Endothelial cell of umbilical vein (primary cell): ENCODE data around the gene ETHE1. TPM values are rescaled to one million over a fixed set of nuclear protein-coding genes. Genes with fewer than 3 reads are reported as not detected.

Experiments
- BruUV-seq: library from RNA; stranded (reverse); fragments of 400-500 nt; replicated peaks from 2 replicates; lab custom pipeline; 2021; lab: Mats Ljungman, UMichigan
- CTCF ChIA-PET: fragments of 300-600, 350-600 bp; sonication (Branson Sonifier 250); formaldehyde crosslinking; loops from one replicate; lab custom pipeline; 2021; ENCODE audit warnings: antibody characterized with exemption, inconsistent platforms; lab: Charles Lee
- POLR2A ChIA-PET: fragments of 300-600, 350-600 bp; sonication (Branson Sonifier 250); formaldehyde crosslinking; loops from one replicate; lab custom pipeline; 2021; ENCODE audit warnings: antibody characterized with exemption, inconsistent platforms; lab: Charles Lee
- DNase-seq: peaks from one replicate; pipeline ENCODE4 v3.0.0-alpha.2; 2011; ENCODE audit warnings: low read depth, low spot score
- FAIRE-seq: peaks from 2 replicates; lab custom pipeline; 2011; peaks lifted over from hg19 to GRCh38; lab: Jason Lieb, UNC
- H2AFZ ChIP-seq: 2 replicates; pipeline ENCODE4 v1.6.0; 2012; ENCODE audit warnings: low read depth, low read length, control low read depth, inconsistent platforms
- H3K27ac ChIP-seq: 2 replicates; pipeline ENCODE4 v1.5.1; 2011; ENCODE audit warnings: low read depth, mild to moderate bottlenecking, control low read depth, low read length, moderate library complexity; ENCODE audit not compliant: insufficient read depth
- H3K27me3 ChIP-seq, 2 experiments: 2 replicates each; pipeline versions ENCODE4 v1.6.0 to v1.6.1; 2011; ENCODE audit warnings: low read length in 2 of 2, mixed read lengths in 1 of 2; ENCODE audit not compliant: control insufficient read depth in 2 of 2, insufficient read depth in 2 of 2
- H3K36me3 ChIP-seq, 2 experiments: 2 replicates in 1 of 2; 3 replicates in 1 of 2; pipeline ENCODE4 v1.5.1; 2011; ENCODE audit warnings: low read length in 2 of 2, mild to moderate bottlenecking in 1 of 2, moderate library complexity in 1 of 2; ENCODE audit not compliant: control insufficient read depth in 2 of 2, insufficient read depth in 2 of 2; ENCODE audit errors: extremely low read depth in 1 of 2
- H3K4me1 ChIP-seq: 3 replicates; pipeline ENCODE4 v1.5.1; 2011; ENCODE audit warnings: mild to moderate bottlenecking, low read length; ENCODE audit not compliant: control insufficient read depth, insufficient read depth; ENCODE audit errors: extremely low read depth
- H3K4me2 ChIP-seq: 2 replicates; pipeline ENCODE4 v1.6.1; 2011; ENCODE audit warnings: low read length, control low read depth, mixed read lengths; ENCODE audit not compliant: insufficient read depth
- H3K4me3 ChIP-seq, 3 experiments: fragments of 200-600 bp in 1 of 3; sonication (generic), shearing (Covaris generic) in 1 of 3; replicated peaks in 1 of 3; 2 replicates each; pipeline ENCODE4 v1.5.1; 2011 to 2016; ENCODE audit warnings: control low read depth in 3 of 3, low read length in 3 of 3, mild to moderate bottlenecking in 2 of 3, inconsistent platforms in 1 of 3, low read depth in 1 of 3, moderate library complexity in 1 of 3; ENCODE audit not compliant: insufficient read depth in 1 of 3
- H3K79me2 ChIP-seq: 2 replicates; pipeline ENCODE4 v1.6.0; 2012; ENCODE audit warnings: low read length, inconsistent platforms; ENCODE audit not compliant: control insufficient read depth, insufficient read depth
- H3K9ac ChIP-seq: replicated peaks from 2 replicates; pipeline ENCODE3; 2011; ENCODE audit warnings: low read length, control low read depth; ENCODE audit not compliant: insufficient read depth; ENCODE audit errors: extremely low read depth
- H3K9me1 ChIP-seq: replicated peaks from 3 replicates; pipeline ENCODE4 v1.6.0; 2011; ENCODE audit warnings: mild to moderate bottlenecking, low read length; ENCODE audit not compliant: control insufficient read depth, insufficient read depth; ENCODE audit errors: extremely low read depth
- H3K9me3 ChIP-seq: replicated peaks from 2 replicates; pipeline ENCODE4 v1.5.1; 2012; ENCODE audit warnings: low read length, inconsistent platforms; ENCODE audit not compliant: control insufficient read depth, insufficient read depth
- H4K20me1 ChIP-seq: replicated peaks from 2 replicates; pipeline ENCODE3; 2011; ENCODE audit warnings: mild to moderate bottlenecking, low read length; ENCODE audit not compliant: control insufficient read depth, insufficient read depth; ENCODE audit errors: extremely low read depth
- EZH2 ChIP-seq: IDR thresholded peaks from 2 replicates; pipeline ENCODE4 v1.6.1; 2012; ENCODE audit warnings: borderline replicate concordance, low read depth, mild to moderate bottlenecking, moderate library complexity, low read length, inconsistent platforms; ENCODE audit not compliant: severe bottlenecking
- GATA2 ChIP-seq: IDR thresholded peaks from 2 replicates; pipeline ENCODE4 v1.7.0; 2011; ENCODE audit warnings: low read depth, mild to moderate bottlenecking, moderate library complexity, mixed read lengths, low read length; ENCODE audit not compliant: insufficient read length, insufficient read depth
- JUN ChIP-seq: IDR thresholded peaks from 2 replicates; pipeline ENCODE4 v1.6.1; 2011; ENCODE audit warnings: borderline replicate concordance, low read depth; ENCODE audit not compliant: insufficient read length, insufficient read depth
- MYC ChIP-seq: IDR thresholded peaks from one replicate; pipeline ENCODE4 v1.6.1; 2011; ENCODE audit warnings: mild to moderate bottlenecking, low read depth, low read length
- POLR2AphosphoS5 ChIP-seq: IDR thresholded peaks from 2 replicates; pipeline ENCODE4 v1.6.1; 2012; ENCODE audit warnings: low read depth, mild to moderate bottlenecking, control low read depth, low read length, moderate library complexity; ENCODE audit not compliant: insufficient read depth
- dilution Hi-C: fragments of 300-500 bp; cut with MboI; formaldehyde crosslinking; loops from one replicate; pipeline ENCODE4 v1.15.0; 2019; ENCODE audit warnings: low sequenced_read_pairs; ENCODE audit not compliant: extremely low pct_ligation_motif_present
- intact Hi-C: fragments of 100-400 bp; cut with micrococcal nuclease; formaldehyde crosslinking; loops from one replicate; pipeline ENCODE4 v1.10.0; 2022
- polyA plus RNA-seq, 4 experiments: library from polyadenylated mRNA; depleted of rRNA in 3 of 4; stranded (reverse) in 3 of 4; unstranded in 1 of 4; fragments of >200 nt; gene quantifications; 2 replicates each; pipeline versions ENCODE4 v1.2.1 to v1.2.3, GENCODE V29; 2011 to 2012; ENCODE audit warnings: missing spikeins in 1 of 4
- total RNA-seq: library from RNA; stranded (reverse); gene quantifications from 2 replicates; pipeline ENCODE4 v1.2.3, GENCODE V29; 2021
- TF ChIP-seq, protein P1 (sequence below): IDR thresholded peaks from 2 replicates; pipeline ENCODE4 v1.6.1; 2011; ENCODE audit not compliant: insufficient read depth, insufficient read length

The ETHE1 gene
- total and polyA plus RNA-seq, 2 donors (not counting 3 experiments of a cell fraction or from before 2014, with no cell fraction given), result 34.5 to 124 TPM

DNA sequence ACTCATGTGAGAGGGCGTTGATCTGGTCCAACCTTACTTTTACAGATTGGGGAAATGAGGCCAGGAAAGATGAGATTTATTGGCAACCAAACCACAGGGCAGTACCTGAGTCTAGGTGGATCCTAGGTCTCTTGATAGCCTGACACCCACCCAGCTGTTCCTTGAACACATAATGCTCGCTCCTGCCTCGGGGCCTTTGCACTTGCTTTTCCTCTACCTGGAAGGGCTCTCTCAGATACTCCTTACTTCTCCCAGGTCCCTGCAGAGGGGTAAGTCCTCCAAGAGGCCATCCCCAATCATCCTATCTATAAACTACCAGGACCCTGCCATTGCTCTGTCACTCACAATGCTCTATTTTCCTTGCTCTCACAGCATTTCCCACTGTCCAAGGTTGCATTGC, 13.4 kb upstream of the ETHE1 start:
- TF ChIP-seq POLR2AphosphoS5 (no peak), EZH2 (no peak), GATA2 (no peak)
- TF ChIP-seq, protein P1, sequence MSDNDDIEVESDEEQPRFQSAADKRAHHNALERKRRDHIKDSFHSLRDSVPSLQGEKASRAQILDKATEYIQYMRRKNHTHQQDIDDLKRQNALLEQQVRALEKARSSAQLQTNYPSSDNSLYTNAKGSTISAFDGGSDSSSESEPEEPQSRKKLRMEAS, result no peak
- no TSS peak for BruUV-seq
- intact Hi-C loops, result no loop called here
- H3K79me2 ChIP-seq, result no peaks in the 10 kb centered on the region
- no peaks in the 10 kb centered on the region for H3K9me3 ChIP-seq
- no peak overlapping the region for H3K9ac ChIP-seq
- H2AFZ ChIP-seq, result no peak overlapping the region
- H3K9me1 ChIP-seq, result no peaks in the 10 kb centered on the region
- H3K27ac ChIP-seq, result no peak overlapping the region
- no peak for DNase-seq
- dilution Hi-C loops, result no loop called here
- H3K27me3 ChIP-seq, result no peaks in the 10 kb centered on the region
- H3K4me3 ChIP-seq, result no peak overlapping the region
- no peak for FAIRE-seq
- no peak overlapping the region for H3K4me2 ChIP-seq
- H3K4me1 ChIP-seq, result no peaks in the 10 kb centered on the region
- H4K20me1 ChIP-seq, result no peaks in the 10 kb centered on the region
- CTCF ChIA-PET, result no interaction called here
- H3K36me3 ChIP-seq, result peaks cover 5 to 23% of the 10 kb centered on the region in 2 experiments
- POLR2A ChIA-PET, result no interaction called here

DNA sequence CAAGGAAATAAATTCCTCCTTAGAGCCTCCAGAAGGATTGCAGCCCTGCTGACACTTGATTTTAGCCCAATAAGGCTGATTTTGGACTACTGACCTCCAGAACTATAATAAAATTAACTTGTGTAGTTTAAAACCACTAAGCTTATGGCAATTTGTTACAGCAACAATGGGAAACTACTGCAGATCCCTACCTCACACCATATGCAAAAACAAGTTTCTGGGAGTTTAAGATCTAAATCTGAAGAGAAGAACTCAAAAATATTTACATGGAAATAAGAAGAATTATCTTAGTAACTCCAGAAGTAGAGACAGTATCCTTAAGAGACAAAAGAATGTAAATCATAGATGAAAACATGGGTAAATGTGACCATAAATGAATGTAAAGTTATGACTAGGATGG, 11.9 kb upstream of the ETHE1 start:
- H3K27me3 ChIP-seq, result no peaks in the 10 kb centered on the region
- POLR2A ChIA-PET, result no interaction called here
- no peaks in the 10 kb centered on the region for H4K20me1 ChIP-seq
- H3K4me1 ChIP-seq, result peaks cover 5% of the 10 kb centered on the region
- H3K36me3 ChIP-seq, result peaks cover 5 to 20% of the 10 kb centered on the region in 2 experiments
- BruUV-seq, result no TSS peak
- FAIRE-seq (no peak), DNase-seq (no peak)
- H3K4me3 ChIP-seq, result no peak overlapping the region
- no peak overlapping the region for H3K27ac ChIP-seq
- TF ChIP-seq JUN, result no peak
- no peak for TF ChIP-seq EZH2
- TF ChIP-seq MYC, result no peak
- no peaks in the 10 kb centered on the region for H3K9me3 ChIP-seq
- CTCF ChIA-PET, result no interaction called here
- intact Hi-C loops, result no loop called here
- no peaks in the 10 kb centered on the region for H3K79me2 ChIP-seq
- dilution Hi-C loops, result no loop called here
- no peak overlapping the region for H3K4me2 ChIP-seq
- no peak overlapping the region for H3K9ac ChIP-seq
- no peak overlapping the region for H2AFZ ChIP-seq
- no peaks in the 10 kb centered on the region for H3K9me1 ChIP-seq
